KMS-11 (cell line): ENCODE data around the gene ULK1.

Source experiments
- H2AFZ ChIP-seq: fragments of 200-600 bp; sonication (generic); 2 replicates; pipeline ENCODE4 v1.6.1; 2016; ENCODE audit warnings: antibody characterized with exemption, mixed run types, low read depth
- H3K27ac ChIP-seq: fragments of 200-600 bp; sonication (generic); 2 replicates; pipeline ENCODE4 v1.6.1; 2016; ENCODE audit warnings: mild to moderate bottlenecking, mixed run types
- H3K27me3 ChIP-seq: fragments of 200-600 bp; sonication (generic); 2 replicates; pipeline ENCODE4 v1.6.1; 2017; ENCODE audit warnings: mild to moderate bottlenecking, low read depth, mixed run types, moderate library complexity; ENCODE audit not compliant: insufficient read depth
- H3K36me3 ChIP-seq: fragments of 200-600 bp; sonication (generic); 2 replicates; pipeline ENCODE4 v1.6.1; 2017; ENCODE audit warnings: mild to moderate bottlenecking, mixed run types; ENCODE audit not compliant: insufficient read depth
- H3K4me1 ChIP-seq: fragments of 200-600 bp; sonication (generic); 2 replicates; pipeline ENCODE4 v1.6.1; 2016; ENCODE audit warnings: mild to moderate bottlenecking, low read depth, mixed run types; ENCODE audit not compliant: poor library complexity, severe bottlenecking
- H3K4me2 ChIP-seq: fragments of 200-600 bp; sonication (generic); 2 replicates; pipeline ENCODE4 v1.7.0; 2016; ENCODE audit warnings: mild to moderate bottlenecking, mixed run types
- H3K4me3 ChIP-seq: fragments of 200-600 bp; sonication (generic); IDR thresholded peaks from 2 replicates; pipeline ENCODE4 v1.6.1; 2017; ENCODE audit warnings: low read depth, low read length, mixed read lengths; ENCODE audit not compliant: insufficient read depth
- H3K79me2 ChIP-seq: fragments of 200-600 bp; sonication (generic); 2 replicates; pipeline ENCODE4 v1.6.1; 2016; ENCODE audit warnings: low read depth, mixed run types; ENCODE audit not compliant: insufficient read depth
- H3K9ac ChIP-seq: fragments of 200-600 bp; sonication (generic); 2 replicates; pipeline ENCODE4 v1.6.1; 2016; ENCODE audit warnings: mild to moderate bottlenecking, mixed run types
- H4K20me1 ChIP-seq: fragments of 200-600 bp; sonication (generic); 2 replicates; pipeline ENCODE4 v1.6.1; 2016; ENCODE audit warnings: mild to moderate bottlenecking, mixed run types; ENCODE audit not compliant: insufficient read depth
- CTCF ChIP-seq: fragments of 200-600 bp; sonication (generic); conservative IDR thresholded peaks from 2 replicates; pipeline ENCODE4 v1.6.1; 2017; ENCODE audit warnings: low read depth, mild to moderate bottlenecking, antibody characterized with exemption, low read length, moderate library complexity, mixed read lengths

ULK1 gene

GRCh38 chr12:131896080-131896810 lies 1.8 kb downstream of the ULK1 start:
- Histone ChIP-seq H3K9ac (peak overlapping the region; percentile 71; the same call in 1 of the 2 replicates), H4K20me1 (no peaks in the 10 kb centered on the region), H3K27me3 (no peaks in the 10 kb centered on the region), H3K4me3 (no peak overlapping the region), H3K79me2 (no peaks in the 10 kb centered on the region), H3K4me1 (peaks cover 7% of the 10 kb centered on the region), H2AFZ (peak overlapping the region; percentile 44), H3K27ac (peak overlapping the region; percentile 76), H3K36me3 (no peaks in the 10 kb centered on the region), H3K4me2 (peak overlapping the region; percentile 41)
- no peak for TF ChIP-seq CTCF

- H3K4me3 ChIP-seq, result no peak overlapping the region
- no peaks in the 10 kb centered on the region for H3K79me2 ChIP-seq
- peak overlapping the region; percentile 41; the same call in 1 of the 2 replicates for H3K4me2 ChIP-seq
- H3K27me3 ChIP-seq, result no peaks in the 10 kb centered on the region
- H3K9ac ChIP-seq, result peak overlapping the region; percentile 71; the same call in 1 of the 2 replicates
- TF ChIP-seq CTCF, result no peak
- peak overlapping the region; percentile 76 for H3K27ac ChIP-seq
- peak overlapping the region; percentile 44; the same call in 1 of the 2 replicates for H2AFZ ChIP-seq
- H4K20me1 ChIP-seq, result no peaks in the 10 kb centered on the region
- peaks cover 7% of the 10 kb centered on the region for H3K4me1 ChIP-seq
- H3K36me3 ChIP-seq, result no peaks in the 10 kb centered on the region
Observed at GRCh38 chr12:131896811-131897270, 2.4 kb downstream of the ULK1 start.

- H3K4me2 ChIP-seq, result no peak overlapping the region; the same call in 1 of the 2 replicates
- H3K27ac ChIP-seq, result no peak overlapping the region
- TF ChIP-seq CTCF, result no peak
- no peaks in the 10 kb centered on the region for H3K79me2 ChIP-seq
- H3K4me1 ChIP-seq, result peaks cover 7% of the 10 kb centered on the region
- no peak overlapping the region for H2AFZ ChIP-seq
- no peaks in the 10 kb centered on the region for H3K36me3 ChIP-seq
- H3K27me3 ChIP-seq, result no peaks in the 10 kb centered on the region
- no peak overlapping the region for H3K9ac ChIP-seq
- no peaks in the 10 kb centered on the region for H4K20me1 ChIP-seq
- no peak overlapping the region for H3K4me3 ChIP-seq
Observed at GRCh38 chr12:131897276-131897675, 2.9 kb downstream of the ULK1 start.

GRCh38 chr12:131897875-131898274 lies 3.5 kb downstream of the ULK1 start:
- Histone ChIP-seq H3K4me3 (no peak overlapping the region), H4K20me1 (no peaks in the 10 kb centered on the region), H3K36me3 (no peaks in the 10 kb centered on the region), H3K27me3 (no peaks in the 10 kb centered on the region), H3K4me1 (peaks cover 7% of the 10 kb centered on the region), H3K79me2 (no peaks in the 10 kb centered on the region), H3K27ac (no peak overlapping the region), H3K9ac (no peak overlapping the region), H3K4me2 (no peak overlapping the region), H2AFZ (no peak overlapping the region)
- TF ChIP-seq CTCF, result no peak
